HG02885 (cell line): ENCODE measurements around the gene PATE2.

Experiments used
- ATAC-seq: cut with Tn5 transposase; IDR thresholded peaks from one replicate; pipeline ENCODE4 v1.9.1; 2021; ENCODE audit warnings: mild to moderate bottlenecking; ENCODE audit not compliant: unreplicated experiment, poor library complexity

Gene PATE2

DNA sequence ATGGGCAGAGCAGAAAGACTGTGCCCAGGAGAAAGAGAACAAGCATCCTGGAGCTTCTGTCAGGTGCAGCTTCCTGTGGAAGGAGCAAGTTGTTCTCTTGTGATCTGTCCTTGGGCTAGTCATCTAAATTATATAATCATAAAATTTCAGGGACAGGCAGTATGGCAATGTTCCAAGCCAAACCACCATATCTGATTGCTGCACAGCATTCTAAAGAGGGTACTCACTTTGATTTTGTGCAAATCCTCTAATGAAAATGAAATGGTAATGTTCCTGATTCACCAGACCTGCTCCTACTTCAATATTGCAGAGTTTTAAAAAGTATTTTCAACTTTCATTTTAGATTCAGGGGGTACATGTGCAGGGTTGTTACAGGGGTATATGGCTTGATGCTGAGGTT is at the start of gene PATE2:
Gene PATE2 (minus strand): TSS at position 101 of the 400 bp plus-strand sequence. CDS start 55 bp downstream, at position 46.
- no peak for ATAC-seq

DNA sequence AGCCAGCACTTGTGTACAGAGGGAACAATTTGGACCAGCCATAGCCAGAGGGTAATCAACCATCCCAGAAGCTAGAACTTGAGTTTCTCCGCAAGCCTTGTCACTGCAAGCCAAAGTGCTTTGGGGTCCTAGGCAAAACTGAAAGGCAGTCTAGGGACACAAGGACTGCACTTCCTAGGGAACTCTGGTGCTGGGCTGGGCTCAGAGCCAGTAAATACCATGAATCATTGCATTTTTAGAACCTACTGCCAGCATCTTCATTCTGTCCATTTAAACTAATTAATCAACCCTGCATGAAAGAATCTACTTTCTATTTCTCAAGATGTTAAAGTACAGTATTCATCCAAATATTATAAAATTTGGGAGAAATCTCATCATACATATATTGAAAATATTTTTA is 29.3 kb upstream of the PATE2 start:
- no peak for ATAC-seq

DNA sequence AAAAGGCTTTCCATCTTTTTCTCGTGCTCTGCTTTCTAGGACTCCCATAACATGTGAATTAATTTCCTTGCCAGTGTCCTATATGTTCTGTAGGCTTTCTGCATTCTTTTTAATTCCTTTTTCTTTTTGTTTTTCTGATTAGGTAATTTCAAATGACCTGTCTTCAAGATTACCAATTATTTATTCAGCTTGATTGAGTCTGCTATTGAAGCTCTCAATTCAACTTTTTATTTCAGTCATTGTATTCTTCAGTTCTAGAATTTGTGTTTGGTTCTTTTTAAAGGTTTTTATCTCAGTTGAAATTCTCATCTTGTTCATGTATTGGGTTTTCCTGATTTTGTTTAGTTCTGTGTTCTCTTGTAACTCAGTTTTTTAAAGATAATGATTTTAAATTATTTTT is 23.8 kb upstream of the PATE2 start:
- ATAC-seq, result no peak

DNA sequence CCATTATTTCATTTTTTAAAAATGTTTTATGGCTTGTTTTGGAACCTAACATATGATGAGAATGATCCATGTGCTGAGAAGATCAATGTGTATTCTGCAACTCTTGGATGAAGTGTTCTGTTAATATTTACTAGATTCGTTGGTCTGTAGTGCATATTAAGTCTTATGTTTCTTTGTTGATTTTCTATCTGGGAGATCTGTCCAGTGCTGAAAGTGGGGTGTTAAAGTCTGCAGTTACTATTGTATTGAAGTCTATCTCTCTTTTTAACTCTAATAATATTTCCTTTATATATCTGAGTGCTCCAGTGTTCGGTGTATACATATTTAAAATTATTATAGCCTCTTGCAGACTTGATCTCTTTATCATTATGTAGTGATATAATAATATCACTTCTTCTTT is 21.2 kb upstream of the PATE2 start:
- no peak for ATAC-seq

DNA sequence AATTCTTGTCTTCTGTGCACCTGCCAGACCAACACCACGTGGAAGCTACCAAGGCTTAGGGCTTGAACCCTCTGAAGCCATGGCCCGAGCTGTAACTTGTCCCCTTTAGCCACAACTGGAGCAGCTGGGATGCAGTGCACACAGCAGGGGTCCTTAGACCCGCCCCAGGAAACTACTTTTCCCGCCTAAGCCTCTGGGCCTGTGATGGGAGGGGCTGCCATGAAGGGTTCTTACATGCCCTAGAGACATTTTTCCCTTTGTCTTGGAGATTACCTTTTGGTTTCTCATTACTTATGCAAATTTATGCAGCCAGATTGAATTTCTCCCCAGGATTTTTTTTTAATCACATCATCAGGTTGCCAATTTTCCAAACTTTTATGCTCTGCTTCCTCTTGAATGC is 19.0 kb upstream of the PATE2 start:
- no peak for ATAC-seq

DNA sequence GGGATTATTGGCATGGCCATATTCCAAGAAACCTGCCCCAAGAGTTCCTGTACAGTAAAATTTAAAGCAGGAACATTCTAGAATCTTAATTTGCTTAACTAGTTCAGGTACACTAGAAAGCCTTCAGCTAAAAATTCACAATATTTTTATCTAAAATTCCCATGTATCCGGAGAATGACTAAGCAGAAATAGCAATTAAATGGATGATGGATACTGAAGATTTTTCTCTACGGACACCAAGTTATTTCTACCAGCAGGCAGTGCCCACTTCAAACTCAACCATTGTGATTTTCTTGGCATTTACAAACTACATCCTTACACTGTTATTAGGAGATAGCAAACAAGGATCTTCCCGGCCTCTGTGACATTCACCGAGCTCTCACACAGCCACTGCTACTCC is 12.2 kb upstream of the PATE2 start:
- ATAC-seq, result no peak

DNA sequence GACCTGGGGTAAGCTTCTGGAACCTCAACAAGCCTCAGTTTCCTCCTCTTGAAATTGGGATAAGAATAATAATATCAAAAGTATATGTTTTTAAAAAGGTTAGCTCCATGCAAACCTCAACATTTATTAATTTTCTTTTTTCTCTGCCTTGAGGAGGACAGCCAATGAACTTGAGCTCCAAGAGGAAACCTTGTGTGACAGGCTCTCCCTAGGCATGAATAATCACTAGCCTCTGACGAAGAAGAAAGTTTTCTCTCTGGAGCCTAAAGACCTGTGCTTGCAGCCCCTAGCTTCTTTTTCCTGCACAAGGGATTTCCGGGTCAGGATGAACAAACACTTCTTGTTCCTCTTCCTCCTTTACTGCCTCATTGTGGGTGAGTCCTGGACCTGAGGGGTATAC is 9.2 kb upstream of the PATE2 start, which contains the start of gene PATE3:
Gene PATE3 (plus strand): TSS at position 301 of the 400 bp plus-strand sequence. CDS start 25 bp downstream, at position 326.
- no peak for ATAC-seq

DNA sequence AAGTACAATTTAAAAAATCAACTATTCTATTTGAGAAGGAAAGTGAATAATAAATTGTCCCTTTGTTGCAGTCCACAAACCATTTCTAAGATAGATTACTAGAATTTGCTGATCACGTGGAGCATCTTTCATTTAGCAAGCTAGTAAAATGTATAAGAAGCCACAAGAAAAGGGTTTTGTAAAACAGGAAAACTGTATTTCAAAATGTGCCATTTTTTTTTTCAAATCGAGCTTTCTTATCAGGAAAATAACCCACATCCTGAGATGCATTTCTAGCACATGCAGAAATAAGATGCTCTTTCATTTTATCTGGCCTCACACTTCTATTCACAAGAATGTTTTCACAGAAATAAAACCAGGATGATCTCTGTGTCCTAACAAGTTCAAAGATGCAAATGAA is 6.0 kb upstream of the PATE2 start:
- no peak for ATAC-seq

DNA sequence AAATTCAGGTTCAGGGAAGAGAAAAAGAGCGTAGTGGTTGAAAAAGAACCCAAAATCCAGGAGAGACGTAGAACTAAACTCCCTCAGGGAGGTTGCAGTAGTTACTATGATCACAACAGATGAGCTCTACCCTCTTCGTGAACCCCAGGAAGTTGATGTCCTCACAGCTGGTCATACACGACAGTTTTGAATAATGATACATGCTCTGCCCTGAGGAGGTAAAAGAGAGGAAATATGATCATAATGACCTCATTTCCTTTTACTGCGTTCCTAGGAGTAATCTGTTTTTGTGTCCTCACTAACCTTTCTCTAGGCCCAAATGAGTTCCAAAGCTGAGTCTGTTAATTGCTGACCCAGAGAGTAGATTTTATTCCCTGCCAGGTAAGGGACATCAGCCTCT is 1.3 kb downstream of the PATE2 start:
- no peak for ATAC-seq

DNA sequence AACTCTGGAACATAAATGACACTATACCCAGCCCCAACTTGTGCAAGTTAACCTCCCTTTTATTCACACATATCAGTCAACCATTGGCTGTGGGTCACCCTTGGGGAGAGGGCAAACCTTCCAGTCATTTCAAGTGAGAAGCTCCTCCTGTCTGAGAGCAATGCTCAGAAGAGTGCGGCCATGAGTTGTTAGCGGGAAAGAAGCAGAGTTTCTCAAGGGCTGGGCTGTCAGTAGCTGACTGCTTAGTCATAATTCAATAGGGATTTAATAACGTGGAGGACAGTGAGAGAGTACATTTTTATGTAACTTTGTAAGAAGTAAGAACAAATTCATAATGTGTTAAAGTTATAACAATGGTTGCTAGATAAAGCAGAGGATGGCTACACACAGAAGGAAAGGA is 5.1 kb downstream of the PATE2 start:
- no peak for ATAC-seq

DNA sequence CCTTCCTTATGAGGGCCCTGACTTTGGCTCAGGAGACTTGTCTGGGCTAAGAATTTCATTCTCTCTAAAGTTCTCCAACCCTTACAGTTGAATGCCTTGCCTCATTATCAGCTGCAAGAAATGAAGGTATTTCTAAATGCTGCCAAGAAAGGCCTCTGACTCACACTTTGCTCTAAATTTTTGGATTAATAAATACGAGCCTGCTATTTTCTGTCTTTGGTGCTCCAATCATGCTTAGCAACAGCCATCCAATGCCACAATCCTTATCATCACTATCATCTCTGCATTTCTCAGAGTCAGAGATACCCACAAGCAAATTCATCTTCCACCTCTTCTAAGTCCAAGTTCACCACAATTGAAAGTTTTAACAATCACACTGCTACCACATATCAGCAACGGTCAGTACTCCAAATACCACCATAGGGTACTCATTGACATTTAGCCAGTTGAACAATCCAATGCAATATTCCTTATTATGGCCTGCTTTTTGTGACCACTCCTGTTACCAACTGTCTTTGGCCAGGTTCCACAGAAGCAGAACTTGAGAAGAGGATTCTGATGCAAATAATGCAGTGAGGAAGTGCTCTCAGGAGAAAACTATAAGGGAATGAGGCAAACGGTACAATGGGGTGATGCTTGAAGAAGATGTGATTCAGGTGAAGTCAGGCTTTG is 5.7 kb downstream of the PATE2 start:
- no peak for ATAC-seq

DNA sequence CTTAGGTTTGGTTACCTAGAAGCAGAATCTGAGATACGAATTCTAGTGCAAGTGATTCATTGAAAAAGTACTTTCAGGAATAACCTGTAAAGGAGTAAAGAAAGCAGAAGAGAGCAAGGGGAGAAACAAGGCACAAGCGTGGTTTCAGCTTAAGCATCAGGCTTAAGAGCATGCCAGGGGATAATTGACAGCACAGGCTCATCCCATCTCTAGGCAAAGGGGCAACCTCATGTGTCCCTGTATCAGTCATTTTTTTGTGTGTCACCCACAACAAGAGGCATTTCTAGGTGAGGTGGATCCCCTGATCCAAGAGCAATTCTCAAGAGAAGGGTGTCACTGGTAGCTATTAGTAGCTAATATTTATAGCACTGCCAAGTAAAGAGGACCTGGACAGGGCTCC is 8.0 kb downstream of the PATE2 start:
- ATAC-seq, result no peak

DNA sequence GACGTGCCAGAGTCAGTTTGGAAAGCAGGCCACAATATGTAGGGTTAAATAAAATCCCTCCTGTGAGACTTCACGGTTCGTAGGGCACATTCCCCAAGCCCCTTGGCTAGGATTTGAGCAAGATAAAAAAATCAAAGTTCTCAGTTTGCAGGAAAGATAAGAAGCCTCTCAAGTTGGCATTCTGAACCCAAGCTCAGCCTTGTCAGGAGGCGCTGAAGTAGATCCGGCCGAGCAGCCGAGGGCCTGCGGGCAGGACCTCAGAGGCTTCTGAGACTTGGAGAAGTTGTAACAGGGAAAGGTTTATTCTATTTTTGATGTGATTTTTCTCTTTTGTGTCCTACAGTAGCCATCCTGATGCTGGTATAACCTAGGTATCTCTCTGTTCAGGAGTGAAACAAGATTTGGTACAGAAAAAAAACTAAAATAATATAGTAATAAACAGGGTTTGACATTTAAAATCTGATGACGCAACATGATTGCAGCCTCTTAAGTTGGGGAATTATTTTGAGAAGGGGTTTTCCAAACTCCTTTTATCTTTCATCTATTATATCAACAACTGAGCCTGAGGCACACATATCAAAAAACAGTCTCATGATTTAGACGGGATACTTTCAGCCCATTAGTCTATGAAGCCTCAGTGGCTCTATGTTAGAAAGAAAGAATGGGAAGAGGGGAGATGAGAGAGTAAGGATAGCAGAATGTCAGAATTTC is 10.1 kb downstream of the PATE2 start:
- no peak for ATAC-seq

DNA sequence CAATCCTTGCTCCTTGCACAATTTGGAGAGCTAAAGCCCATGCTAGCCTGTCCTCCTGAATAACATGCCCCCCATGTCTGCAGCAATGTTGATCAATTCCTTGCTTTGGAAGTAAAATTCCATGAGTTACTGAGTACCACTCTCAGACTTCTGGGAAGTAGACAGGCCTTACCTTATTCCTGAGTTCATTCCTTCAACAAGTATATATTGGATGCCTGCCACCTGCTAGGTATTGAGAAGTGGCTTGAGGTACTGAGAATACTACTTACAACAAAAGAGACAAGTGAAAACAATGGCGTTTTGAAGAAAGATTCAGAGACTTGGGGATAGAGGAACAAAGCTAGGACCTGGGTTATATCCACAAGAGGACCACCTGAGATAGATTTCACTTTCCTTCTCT is 12.4 kb downstream of the PATE2 start:
- ATAC-seq, result no peak

DNA sequence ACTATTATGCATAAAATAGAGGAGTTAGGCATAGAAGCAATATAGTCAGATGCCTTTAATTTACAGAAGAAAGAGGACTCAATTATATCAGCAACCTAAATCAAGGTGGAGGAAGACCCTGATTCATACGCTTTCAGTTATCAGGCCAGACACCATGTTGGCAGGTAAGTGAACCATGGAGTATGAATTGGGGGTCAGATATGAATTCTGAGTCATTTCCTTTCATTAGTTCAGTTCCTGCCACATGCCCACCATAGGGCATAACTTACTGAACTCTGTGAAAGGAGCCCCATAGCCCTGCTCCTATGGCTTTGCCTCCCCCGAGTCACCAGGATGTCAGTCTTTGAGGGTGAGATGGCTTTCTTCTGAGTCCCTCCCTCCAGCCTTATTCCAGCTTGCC is 15.1 kb downstream of the PATE2 start:
- ATAC-seq, result no peak

DNA sequence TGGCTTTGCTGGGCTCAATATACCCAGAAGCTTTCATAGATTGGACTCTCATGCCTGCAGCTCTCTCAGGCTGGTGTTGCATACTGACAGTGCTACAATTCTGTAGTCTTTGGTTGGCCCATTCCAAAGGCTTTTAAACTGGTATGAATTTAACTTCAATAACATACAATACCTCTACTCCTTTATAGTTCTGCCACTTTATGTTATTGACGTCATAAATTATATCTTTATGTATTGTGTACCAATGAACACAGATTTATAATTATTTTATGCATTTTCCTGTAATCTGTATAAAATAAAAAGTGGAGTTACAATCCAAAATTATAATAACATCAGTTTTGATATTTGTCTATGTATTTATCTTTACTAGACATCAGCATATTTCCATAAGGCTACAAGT is 16.2 kb downstream of the PATE2 start:
- ATAC-seq, result no peak

DNA sequence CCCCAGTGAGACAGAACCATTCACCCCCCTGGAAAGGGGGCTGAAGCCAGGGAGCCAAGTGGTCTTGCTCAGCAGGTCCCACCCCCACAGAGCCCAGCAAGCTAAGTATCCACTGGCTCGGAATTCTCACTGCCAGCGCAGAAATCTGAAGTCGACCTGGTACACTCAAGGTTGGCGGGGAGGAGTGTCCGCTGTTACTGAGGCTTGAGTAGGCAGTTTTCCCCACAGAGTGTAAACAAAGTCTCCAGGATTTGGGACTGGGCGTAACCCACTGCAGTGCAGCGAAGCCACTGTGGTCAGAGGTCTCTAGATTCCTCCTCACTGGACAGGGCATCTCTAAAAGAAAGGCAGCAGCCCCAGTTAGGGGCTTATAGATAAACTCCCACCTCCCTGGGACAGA is 22.6 kb downstream of the PATE2 start:
- ATAC-seq, result no peak

DNA sequence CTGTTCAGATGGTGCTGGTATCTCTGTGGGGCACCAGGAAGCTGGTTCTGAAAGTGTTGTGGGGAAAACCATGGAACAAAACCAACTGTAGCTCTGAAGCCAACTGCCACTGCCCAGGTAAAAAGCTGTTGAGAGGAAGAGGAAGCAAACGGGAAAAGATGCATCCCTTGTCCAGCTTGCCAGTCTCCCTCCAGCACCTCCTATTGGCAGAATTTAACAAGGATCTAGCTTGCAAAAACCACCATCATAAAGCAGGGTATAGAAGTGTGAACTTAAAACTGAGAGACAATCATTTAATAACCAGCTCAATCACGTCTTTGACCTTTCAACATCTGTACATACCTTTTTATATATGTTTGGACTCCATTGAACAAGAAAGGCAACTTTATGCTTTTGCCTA is 28.0 kb downstream of the PATE2 start:
- ATAC-seq, result no peak

DNA sequence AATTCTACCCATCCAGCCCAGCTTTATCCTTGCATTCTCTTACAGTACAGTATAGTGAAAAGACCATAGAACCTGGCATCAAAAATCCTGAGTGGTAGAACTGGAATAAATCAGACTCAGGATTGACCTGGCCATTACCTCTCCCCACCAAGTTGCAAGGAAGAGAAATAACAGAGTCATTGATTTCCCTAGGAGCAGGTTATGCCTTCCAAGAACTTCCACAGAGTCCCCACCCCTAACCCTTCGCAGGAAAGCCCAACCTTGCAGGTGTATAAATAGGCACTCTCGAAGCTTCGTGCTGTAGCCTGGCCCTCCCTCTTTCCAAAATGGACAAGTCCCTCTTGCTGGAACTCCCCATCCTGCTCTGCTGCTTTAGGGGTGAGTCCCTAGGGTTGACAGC is 32.6 kb downstream of the PATE2 start, which contains the start of gene PATE1:
Gene PATE1 (plus strand): TSS at position 301 of the 400 bp plus-strand sequence. CDS start 26 bp downstream, at position 327.
- ATAC-seq, result no peak

DNA sequence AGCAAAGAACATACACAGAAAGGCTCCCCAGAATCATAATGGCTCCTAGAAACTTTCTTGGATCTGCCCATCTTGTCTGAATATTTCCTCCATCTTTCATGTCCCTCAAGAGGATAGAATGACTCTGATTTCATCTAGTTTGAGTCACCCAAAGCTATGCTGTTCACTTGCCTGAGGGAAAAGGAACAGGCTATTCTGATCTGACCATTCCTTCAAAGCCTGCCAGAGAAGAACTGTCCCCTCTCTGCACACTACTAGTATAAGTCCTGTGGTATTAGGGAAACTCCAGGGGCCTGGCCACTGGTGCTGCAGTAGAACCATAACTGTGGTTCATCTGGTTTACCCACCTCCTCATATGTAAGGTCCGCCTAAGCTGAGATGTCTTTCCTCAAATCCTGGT is 34.9 kb downstream of the PATE2 start:
- ATAC-seq, result no peak

DNA sequence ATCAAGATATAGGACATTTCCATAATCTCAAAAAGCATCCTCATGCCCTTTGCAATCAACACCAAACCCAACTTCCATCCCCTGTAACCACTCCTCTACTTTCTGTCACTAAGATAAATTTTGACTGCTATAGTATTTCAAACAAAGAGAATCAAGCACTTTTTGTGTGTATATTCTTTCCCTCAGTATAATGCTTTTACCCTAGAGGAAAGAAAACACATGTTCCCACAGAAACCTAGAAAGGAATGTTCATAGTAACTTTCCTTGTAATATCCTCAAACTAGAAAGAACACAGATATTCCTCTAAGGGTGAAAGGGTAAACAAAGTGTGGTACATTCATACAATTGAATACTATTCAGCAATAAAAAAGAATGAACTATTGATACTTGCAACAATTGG is 38.0 kb downstream of the PATE2 start:
- no peak for ATAC-seq

DNA sequence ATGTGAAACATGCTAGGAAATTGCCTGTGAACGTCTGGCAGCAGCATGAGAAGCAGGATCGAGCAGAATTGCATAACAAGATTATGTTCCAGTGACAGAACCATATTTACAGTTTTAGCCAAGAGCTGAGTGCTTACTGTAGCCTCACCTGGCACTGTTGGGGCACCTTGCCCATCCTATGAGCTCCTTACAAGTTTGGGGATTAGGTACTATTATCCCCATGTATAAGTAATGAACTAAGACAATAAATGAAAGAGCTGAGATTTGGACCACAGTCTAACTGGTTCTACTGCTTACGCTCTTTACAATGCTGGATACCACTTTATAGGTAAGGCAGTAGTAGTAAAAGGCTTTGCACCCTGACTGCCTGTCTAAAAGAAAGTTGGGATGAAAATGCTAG is 49.7 kb downstream of the PATE2 start:
- no peak for ATAC-seq
